Superior temporal gyrus (tissue), 1 donor: ENCODE measurements around the gene RPL28.
A peak's percentile ranks its signal among the peaks of the same experiment; 100 is the strongest.
"Not testable (repeated sequence)": the region's sequence is repeated elsewhere in the genome, so short reads cannot be mapped to it uniquely, and the experiment has no call there.

Source experiments
- DNase-seq: peaks from one replicate; pipeline ENCODE4 v3.0.0-alpha.2; 2016; ENCODE audit errors: extremely low spot score

RPL28 gene

DNA sequence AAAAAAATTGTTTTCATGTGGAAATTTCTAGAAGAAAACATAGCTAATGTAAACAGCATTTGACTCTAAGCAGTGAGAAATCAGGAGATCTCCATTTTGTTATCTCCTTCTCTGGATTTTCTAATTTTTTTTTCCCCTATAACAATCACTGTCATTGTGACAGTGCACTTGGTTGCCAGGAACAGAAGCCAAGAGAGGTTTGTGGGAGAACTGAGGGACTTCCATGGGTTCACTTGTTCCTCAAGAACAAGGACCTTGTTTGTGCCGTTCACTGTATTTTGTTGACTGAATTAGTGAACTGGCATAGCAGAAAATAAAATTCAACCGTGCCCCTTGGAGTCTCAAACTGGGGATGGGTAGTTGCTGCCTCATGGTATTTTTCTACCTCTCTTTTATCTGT, 40.3 kb downstream of the RPL28 start:
- DNase-seq, result peak; percentile 97

DNA sequence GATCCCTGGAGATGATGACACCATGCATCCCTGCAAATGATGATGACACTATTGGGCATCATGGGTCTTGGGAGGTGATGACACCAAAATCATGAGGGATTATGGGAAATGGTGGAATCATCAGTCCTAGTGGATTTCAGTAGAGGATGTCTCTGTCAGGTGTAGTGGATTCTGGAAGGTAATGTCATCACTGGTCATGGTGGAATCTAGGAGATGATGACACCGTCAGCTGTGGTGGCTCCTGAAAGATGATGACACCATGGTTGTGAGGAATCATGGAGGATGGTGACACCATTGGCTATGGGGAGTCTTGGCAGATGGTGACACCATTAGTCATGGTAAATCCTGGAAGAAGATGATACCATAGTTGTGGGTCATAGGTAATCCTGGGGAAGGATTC, 45.5 kb downstream of the RPL28 start:
- DNase-seq, result no peak

DNA sequence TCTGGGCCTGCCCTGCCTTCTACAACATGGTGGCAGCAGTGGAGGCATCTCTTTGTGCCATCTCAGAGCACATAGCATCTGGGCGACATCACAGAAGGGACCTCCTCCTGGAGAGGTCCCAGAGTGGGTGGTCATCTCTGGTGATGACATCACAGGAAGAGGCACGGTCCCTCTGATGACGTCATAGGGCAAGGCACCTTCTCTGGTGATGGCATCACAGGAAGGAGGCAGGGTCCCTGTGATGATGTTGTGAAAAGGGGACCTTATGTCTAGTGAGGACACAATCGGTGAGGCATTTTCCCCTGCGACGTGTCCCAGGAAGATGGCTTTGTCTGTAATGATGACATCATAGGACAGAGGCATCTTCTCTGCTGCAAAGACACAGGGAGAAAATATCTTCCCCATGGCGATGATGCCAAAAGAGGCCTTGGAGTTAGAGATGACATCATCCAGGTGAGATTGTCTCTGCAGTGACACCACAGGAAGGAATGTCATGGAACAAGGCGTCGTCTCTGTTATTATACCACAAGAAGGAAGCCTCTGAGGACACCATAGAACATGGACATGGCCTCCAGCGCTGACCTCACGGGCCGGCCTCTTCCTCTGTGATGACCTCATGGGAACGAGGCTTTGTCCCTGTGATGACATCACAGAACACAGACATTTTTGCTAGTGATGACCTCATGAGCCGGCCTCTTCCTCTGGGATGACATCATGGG, 46.7 kb downstream of the RPL28 start:
- DNase-seq, result no peak

GRCh38 chr19:55433292-55433691, 47.6 kb downstream of the RPL28 start:
- no peak for DNase-seq

DNA sequence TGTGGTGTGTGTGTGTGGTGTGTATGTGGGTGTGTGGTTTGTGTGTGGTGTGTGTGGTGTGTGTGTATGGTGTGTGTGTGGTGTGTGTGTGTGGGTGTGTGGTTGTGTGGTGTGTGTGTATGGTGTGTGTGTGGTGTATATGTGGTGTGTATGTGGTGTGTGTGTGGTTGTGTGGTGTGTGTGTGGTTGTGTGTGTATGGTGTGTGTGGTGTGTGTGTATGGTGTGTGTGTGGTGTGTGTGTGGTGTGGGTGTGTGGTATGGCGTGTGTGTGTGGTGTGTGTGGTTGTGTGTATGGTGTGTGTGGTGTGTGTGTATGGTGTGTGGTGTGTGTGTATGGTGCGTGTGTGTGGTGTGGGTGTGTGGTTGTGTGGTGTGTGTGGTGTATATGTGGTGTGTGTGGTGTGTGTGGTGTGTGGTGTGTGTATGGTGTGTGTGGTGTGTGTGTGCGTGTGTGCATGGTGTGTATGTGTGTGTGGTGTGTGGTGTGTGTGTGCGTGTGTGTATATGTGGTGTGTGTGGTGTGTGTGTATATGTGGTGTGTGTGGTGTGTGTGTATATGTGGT, 48.7 kb downstream of the RPL28 start:
- DNase-seq, result no peak

GRCh38 chr19:55435020-55435419, 49.3 kb downstream of the RPL28 start:
- no peak for DNase-seq

DNA sequence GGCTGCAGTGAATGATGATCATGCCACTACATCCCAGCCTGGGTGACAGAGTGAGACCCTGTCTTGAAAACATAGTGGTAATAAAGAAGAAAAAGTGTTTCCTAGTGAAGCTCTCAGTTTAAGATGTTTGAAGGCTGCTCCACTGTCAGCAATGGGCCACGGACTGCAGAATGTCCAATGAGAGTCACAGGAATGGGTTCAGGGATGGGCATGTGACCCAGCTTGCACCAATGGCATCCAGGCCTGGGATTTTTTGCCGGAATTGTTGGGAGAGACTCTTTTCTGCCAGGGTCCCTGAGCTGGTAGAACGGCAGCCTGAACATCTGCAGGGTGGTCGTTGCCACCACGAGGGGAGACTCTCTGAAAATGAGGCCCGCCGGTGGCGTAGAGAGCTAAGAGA, 51.1 kb downstream of the RPL28 start:
- no peak for DNase-seq

DNA sequence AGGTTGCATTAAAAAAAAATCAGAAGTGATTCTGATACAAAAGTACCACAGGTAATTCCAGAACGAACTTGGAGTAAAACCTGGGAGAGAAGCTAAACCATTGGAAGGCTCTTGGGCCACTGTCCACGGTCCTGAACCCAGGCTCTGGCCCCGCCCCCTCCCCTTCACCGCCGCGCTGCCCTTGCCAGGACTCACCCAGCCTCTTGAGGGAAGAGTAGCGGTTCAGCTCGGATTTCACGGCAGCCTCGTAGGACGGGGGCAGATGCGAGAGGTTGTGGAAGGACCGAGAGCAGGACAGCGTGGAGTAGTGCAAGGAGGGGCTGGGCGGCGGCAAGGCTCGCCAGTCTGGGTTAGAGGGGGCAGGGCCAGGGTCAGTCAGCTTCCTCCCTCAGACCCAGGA, 51.7 kb downstream of the RPL28 start:
- DNase-seq, result no peak

DNA sequence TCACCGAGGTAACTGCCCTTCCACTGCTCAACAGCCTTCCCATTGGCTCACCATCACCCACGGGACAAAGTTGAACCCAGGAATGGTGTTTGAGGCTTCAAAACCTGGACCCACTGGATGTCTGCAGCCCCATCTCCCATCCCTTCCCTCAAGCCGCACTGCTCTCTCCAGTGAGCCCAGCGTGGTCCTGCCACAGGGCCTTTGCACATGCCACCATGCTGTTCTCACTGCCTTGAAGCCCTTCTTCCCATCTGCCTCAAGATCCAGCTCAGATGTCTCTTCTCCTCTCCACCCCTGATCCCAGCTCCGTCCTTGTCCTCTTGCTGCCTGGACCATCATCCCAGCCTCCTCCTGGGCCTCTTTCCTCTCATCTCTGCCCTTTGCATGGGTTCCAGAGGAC, 53.3 kb downstream of the RPL28 start:
- no peak for DNase-seq

DNA sequence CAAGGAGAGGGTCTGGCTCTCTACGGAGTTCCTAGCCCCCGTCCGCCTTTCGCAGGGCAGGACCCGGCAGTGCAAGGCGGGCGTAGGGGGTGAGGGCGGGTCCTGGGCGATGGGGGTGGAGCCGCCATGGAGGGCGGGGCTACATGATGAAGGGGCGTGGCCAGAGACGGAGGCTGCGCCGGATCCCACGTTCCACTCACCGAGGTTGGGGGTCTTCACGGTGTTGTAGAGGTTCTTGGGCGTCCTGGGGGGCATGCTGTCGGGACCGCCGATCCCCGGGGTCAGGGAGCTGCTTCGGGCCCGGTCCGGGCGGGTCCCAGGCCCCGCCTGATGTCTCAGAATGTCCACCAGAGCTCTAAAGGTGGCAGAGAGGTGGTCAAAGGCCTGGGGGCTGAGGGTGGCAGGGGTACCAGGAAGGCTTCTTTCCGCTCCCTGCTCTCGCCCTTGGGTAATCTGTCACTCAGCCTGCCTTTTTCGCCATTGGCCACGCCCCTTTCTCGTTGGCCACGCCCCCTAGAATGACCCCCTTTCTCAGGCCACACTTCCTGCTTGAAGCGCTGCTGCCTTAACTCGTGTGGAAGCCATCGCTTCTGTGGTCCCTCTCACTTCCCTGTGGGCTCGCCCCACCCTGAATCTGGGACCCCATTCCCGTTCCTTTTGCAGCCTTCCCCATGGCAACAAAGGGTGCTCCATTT, 54.8 kb downstream of the RPL28 start:
- DNase-seq, result no peak

DNA sequence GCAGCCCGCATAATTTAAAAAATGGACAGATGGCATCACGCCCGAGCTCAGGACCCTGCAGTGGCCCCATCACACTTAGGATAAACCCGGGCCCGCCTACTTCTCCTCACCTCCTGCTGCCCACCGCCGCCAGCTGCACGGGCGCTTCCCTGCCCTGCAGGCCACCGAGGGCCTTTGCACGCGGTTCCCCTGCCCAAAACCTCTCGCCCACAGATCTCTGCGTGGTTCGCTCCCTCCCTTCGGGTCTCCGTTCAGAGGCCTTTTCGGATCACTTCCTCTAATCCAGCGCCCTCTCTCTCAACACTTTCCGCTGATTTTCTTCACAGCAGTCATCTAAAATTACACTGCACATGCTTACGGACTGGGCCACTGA, 55.6 kb downstream of the RPL28 start:
- no peak for DNase-seq

DNA sequence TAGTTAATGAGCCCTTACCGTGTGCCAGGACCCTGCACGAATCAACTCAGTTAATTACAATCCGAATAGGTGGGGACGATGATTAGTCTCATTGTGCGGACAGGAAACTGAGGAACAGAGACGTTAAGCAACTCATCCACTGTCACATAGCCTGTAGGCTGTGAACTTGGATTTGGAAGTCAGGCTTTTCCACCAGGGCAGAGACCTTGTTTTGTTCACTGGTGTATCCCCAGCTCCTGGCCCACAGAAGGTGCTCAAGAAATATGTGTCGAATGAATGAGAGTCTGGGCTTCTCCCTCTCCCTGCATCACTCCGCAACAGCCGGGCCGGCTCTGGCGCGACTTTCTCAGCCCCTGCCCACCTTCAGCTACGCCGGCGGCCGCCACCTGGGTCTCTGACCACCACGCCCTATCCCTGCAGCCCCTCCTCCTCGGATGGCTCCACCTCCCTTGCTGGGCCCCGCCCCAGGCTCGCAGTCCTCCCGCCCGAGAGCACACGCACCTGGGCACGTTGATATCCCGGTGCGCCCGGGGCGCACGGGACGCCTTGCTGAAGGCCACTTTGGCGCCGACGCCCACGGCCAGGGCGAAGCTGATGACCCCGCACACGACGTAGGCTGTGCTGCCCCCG, 56.1 kb downstream of the RPL28 start:
- DNase-seq, result no peak

- DNase-seq, result no peak
Measured at GRCh38 chr19:55442372-55442961, 56.7 kb downstream of the RPL28 start.

- peak; percentile 76 for DNase-seq
Measured at GRCh38 chr19:55443045-55443823, 57.5 kb downstream of the RPL28 start, which contains the start of gene SHISA7. SHISA7 (minus strand) TSS chr19:55443300; CDS start chr19:55442863, 437 bp downstream.

- no peak for DNase-seq
Measured at GRCh38 chr19:55443824-55444480, 58.2 kb downstream of the RPL28 start.

- DNase-seq, result no peak
Measured at GRCh38 chr19:55444646-55445045, 58.9 kb downstream of the RPL28 start.

DNA sequence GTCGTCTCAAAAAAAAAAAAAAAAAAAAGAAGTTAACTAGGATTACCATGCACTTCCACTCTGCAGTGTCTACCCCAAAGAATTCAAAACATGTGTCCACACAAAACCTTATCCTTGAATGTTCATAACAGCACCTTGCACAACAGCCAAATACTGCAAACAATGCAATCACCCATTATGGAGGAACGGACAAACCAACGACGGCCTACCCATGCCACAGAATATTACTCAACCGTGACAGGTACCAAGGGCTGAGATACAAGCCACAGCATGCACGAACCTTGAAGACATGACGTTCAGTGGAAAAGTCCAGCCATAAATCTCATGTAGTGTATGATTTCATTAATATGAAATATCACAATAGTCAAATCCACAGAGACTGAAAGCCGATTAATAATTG, 60.3 kb downstream of the RPL28 start:
- DNase-seq, result no peak

- peak; percentile 86 for DNase-seq
Measured at GRCh38 chr19:55447421-55448174, 61.9 kb downstream of the RPL28 start.

- not testable (repeated sequence) for DNase-seq
Measured at GRCh38 chr19:55448175-55448490, 62.4 kb downstream of the RPL28 start.

DNA sequence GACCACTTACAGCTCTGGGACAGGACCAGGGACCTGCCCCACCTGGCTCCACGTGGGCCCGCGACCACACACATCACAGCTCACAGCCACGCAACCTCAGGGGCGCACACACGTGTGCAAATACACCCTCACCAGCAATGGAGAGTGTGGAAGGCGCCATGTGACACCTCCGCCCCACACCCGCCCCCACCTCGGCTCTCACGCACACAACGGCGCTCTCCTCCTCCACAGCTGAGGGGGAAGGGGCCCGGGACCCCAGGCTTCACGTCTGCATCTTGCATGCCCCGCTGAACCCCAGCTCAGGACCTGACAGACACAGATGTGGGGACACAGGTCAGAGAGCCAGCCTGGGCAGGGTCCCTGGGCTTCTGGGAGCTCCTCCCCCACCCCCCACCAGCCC, 63.7 kb downstream of the RPL28 start:
- DNase-seq, result no peak
